ENCODE data around the gene ELMO1. TPM values are rescaled to one million over a fixed set of nuclear protein-coding genes. Genes with fewer than 3 reads are reported as not detected.

ELMO1 gene
- total and polyA plus RNA-seq, 2 experiments from 2014 or later, result 6.5 to 24.9 TPM

DNA sequence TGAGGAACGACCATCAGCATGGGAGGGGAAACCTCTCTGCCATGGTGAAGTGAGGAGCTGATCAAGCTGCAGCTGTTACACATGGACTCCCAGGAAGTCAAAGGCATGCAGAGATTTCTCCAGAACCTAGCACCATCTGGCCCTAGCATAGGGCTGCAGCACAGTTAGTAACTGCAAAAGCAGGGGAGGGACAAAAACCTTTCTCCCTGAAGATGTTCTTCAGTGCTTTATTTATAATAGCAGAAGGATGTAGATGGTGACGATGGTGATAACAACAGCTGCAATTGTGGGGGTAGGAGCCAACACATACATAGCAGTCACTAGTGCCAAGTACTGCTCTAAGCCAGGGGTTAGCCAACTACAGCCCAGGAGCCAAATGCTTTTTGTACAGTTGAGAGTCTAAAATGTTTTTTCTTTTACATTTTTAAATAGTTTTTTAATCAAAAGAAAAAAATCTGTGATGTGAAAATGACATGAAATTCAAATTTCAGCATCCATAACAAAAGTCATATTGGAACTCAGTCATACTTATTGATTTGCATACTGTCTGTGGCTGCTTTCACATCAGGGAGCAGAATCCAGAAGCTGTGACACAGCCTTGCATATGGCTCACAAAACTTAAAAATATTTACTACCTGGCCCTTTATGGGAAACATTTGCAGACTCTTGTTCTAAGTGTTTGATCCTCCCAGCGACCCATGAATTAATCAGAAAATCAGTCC is 299.5 kb downstream of the ELMO1 start:
- Histone ChIP-seq H3F3A (replicated peaks; ENCODE audit: low read depth) (no peaks in the 10 kb centered on the region), H3K4me1 (ENCODE audit: insufficient read depth) (no peaks in the 10 kb centered on the region), H2AFZ (no peak overlapping the region), H3K36me3 (ENCODE audit: insufficient read depth) (no peaks in the 10 kb centered on the region), H3K9me2 (ENCODE audit: insufficient read depth) (peaks cover 3% of the 10 kb centered on the region; the same call in 1 of the 2 replicates), H3K27ac (ENCODE audit: low read depth) (no peak overlapping the region), H3K4me3 (no peak overlapping the region), H4K20me1 (replicated peaks; ENCODE audit: insufficient read depth) (no peaks in the 10 kb centered on the region), H3K4me2 (no peak overlapping the region), H3K27me3 (ENCODE audit: insufficient read depth) (no peaks in the 10 kb centered on the region), H3K79me2 (replicated peaks; ENCODE audit: insufficient read depth) (no peaks in the 10 kb centered on the region)
- Mint-ChIP-seq H3K36me3 (ENCODE audit: low read depth) (0 out of 3 replicates have a peak, but pooled peaks cover under 1% of the 10 kb centered on the region), H3K4me1 (peaks cover 36% of the 10 kb centered on the region), H3K27ac (peak overlapping the region; percentile 15; the same call in 1 of the 2 replicates), H3K27me3 (ENCODE audit: insufficient read depth, low read depth, poor library complexity) (peaks cover 3% of the 10 kb centered on the region), H3K4me3 (no peak overlapping the region), H3K9me3 (no peaks in the 10 kb centered on the region)
- TF ChIP-seq, protein P1, sequence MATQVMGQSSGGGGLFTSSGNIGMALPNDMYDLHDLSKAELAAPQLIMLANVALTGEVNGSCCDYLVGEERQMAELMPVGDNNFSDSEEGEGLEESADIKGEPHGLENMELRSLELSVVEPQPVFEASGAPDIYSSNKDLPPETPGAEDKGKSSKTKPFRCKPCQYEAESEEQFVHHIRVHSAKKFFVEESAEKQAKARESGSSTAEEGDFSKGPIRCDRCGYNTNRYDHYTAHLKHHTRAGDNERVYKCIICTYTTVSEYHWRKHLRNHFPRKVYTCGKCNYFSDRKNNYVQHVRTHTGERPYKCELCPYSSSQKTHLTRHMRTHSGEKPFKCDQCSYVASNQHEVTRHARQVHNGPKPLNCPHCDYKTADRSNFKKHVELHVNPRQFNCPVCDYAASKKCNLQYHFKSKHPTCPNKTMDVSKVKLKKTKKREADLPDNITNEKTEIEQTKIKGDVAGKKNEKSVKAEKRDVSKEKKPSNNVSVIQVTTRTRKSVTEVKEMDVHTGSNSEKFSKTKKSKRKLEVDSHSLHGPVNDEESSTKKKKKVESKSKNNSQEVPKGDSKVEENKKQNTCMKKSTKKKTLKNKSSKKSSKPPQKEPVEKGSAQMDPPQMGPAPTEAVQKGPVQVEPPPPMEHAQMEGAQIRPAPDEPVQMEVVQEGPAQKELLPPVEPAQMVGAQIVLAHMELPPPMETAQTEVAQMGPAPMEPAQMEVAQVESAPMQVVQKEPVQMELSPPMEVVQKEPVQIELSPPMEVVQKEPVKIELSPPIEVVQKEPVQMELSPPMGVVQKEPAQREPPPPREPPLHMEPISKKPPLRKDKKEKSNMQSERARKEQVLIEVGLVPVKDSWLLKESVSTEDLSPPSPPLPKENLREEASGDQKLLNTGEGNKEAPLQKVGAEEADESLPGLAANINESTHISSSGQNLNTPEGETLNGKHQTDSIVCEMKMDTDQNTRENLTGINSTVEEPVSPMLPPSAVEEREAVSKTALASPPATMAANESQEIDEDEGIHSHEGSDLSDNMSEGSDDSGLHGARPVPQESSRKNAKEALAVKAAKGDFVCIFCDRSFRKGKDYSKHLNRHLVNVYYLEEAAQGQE (IDR thresholded peaks at IDR 0.05; ENCODE audit: unreplicated experiment), result no peak
- TF ChIP-seq ZNF114 (CRISPR knock-in tag; IDR thresholded peaks at IDR 0.05) (no peak), STAT1 (IDR thresholded peaks at IDR 0.05; ENCODE audit: unreplicated experiment) (no peak), JUNB (IDR thresholded peaks at IDR 0.05; ENCODE audit: unreplicated experiment) (no peak), CREB1 (CRISPR knock-in tag; IDR thresholded peaks at IDR 0.05; ENCODE audit: low read depth) (no peak), NANOG (IDR thresholded peaks at IDR 0.05; ENCODE audit: borderline replicate concordance) (no peak), POLR2AphosphoS5 (IDR thresholded peaks at IDR 0.05; ENCODE audit: low read depth) (no peak), EZH2phosphoT487 (IDR thresholded peaks at IDR 0.05; ENCODE audit: unreplicated experiment) (no peak), EZH2 (IDR thresholded peaks at IDR 0.05; ENCODE audit: low read depth, unreplicated experiment) (no peak), ZNF331 (CRISPR knock-in tag; IDR thresholded peaks at IDR 0.05; ENCODE audit: low read depth) (no peak)
- TF ChIP-seq, protein P2, sequence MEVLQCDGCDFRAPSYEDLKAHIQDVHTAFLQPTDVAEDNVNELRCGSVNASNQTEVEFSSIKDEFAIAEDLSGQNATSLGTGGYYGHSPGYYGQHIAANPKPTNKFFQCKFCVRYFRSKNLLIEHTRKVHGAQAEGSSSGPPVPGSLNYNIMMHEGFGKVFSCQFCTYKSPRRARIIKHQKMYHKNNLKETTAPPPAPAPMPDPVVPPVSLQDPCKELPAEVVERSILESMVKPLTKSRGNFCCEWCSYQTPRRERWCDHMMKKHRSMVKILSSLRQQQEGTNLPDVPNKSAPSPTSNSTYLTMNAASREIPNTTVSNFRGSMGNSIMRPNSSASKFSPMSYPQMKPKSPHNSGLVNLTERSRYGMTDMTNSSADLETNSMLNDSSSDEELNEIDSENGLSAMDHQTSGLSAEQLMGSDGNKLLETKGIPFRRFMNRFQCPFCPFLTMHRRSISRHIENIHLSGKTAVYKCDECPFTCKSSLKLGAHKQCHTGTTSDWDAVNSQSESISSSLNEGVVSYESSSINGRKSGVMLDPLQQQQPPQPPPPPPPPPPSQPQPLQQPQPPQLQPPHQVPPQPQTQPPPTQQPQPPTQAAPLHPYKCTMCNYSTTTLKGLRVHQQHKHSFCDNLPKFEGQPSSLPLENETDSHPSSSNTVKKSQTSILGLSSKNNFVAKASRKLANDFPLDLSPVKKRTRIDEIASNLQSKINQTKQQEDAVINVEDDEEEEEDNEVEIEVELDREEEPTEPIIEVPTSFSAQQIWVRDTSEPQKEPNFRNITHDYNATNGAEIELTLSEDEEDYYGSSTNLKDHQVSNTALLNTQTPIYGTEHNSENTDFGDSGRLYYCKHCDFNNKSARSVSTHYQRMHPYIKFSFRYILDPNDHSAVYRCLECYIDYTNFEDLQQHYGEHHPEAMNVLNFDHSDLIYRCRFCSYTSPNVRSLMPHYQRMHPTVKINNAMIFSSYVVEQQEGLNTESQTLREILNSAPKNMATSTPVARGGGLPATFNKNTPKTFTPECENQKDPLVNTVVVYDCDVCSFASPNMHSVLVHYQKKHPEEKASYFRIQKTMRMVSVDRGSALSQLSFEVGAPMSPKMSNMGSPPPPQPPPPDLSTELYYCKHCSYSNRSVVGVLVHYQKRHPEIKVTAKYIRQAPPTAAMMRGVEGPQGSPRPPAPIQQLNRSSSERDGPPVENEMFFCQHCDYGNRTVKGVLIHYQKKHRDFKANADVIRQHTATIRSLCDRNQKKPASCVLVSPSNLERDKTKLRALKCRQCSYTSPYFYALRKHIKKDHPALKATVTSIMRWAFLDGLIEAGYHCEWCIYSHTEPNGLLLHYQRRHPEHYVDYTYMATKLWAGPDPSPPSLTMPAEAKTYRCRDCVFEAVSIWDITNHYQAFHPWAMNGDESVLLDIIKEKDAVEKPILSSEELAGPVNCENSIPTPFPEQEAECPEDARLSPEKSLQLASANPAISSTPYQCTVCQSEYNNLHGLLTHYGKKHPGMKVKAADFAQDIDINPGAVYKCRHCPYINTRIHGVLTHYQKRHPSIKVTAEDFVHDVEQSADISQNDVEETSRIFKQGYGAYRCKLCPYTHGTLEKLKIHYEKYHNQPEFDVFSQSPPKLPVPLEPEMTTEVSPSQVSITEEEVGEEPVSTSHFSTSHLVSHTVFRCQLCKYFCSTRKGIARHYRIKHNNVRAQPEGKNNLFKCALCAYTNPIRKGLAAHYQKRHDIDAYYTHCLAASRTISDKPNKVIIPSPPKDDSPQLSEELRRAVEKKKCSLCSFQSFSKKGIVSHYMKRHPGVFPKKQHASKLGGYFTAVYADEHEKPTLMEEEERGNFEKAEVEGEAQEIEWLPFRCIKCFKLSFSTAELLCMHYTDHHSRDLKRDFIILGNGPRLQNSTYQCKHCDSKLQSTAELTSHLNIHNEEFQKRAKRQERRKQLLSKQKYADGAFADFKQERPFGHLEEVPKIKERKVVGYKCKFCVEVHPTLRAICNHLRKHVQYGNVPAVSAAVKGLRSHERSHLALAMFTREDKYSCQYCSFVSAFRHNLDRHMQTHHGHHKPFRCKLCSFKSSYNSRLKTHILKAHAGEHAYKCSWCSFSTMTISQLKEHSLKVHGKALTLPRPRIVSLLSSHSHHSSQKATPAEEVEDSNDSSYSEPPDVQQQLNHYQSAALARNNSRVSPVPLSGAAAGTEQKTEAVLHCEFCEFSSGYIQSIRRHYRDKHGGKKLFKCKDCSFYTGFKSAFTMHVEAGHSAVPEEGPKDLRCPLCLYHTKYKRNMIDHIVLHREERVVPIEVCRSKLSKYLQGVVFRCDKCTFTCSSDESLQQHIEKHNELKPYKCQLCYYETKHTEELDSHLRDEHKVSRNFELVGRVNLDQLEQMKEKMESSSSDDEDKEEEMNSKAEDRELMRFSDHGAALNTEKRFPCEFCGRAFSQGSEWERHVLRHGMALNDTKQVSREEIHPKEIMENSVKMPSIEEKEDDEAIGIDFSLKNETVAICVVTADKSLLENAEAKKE (CRISPR knock-in tag; IDR thresholded peaks at IDR 0.05), result no peak
- TF ChIP-seq, protein P3, sequence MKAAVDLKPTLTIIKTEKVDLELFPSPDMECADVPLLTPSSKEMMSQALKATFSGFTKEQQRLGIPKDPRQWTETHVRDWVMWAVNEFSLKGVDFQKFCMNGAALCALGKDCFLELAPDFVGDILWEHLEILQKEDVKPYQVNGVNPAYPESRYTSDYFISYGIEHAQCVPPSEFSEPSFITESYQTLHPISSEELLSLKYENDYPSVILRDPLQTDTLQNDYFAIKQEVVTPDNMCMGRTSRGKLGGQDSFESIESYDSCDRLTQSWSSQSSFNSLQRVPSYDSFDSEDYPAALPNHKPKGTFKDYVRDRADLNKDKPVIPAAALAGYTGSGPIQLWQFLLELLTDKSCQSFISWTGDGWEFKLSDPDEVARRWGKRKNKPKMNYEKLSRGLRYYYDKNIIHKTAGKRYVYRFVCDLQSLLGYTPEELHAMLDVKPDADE (IDR thresholded peaks at IDR 0.05), result no peak
- TF ChIP-seq, protein P4, sequence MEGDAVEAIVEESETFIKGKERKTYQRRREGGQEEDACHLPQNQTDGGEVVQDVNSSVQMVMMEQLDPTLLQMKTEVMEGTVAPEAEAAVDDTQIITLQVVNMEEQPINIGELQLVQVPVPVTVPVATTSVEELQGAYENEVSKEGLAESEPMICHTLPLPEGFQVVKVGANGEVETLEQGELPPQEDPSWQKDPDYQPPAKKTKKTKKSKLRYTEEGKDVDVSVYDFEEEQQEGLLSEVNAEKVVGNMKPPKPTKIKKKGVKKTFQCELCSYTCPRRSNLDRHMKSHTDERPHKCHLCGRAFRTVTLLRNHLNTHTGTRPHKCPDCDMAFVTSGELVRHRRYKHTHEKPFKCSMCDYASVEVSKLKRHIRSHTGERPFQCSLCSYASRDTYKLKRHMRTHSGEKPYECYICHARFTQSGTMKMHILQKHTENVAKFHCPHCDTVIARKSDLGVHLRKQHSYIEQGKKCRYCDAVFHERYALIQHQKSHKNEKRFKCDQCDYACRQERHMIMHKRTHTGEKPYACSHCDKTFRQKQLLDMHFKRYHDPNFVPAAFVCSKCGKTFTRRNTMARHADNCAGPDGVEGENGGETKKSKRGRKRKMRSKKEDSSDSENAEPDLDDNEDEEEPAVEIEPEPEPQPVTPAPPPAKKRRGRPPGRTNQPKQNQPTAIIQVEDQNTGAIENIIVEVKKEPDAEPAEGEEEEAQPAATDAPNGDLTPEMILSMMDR (conservative IDR thresholded peaks at IDR 0.05; ENCODE audit: low read depth in 2 of 2), result no peak
- ATAC-seq (no peak), DNase-seq (ENCODE audit: low spot score) (no peak)

All from GM23338 (cell line).